SK-N-SH (cell line): ENCODE measurements around the gene MACROD2. TPM values are rescaled to one million over a fixed set of nuclear protein-coding genes. Genes with fewer than 3 reads are reported as not detected.

Source experiments
- CTCF ChIA-PET: fragments of 300-600, 350-600 bp; formaldehyde crosslinking; extraction: SDS; loops from one replicate; lab custom pipeline; 2021; lab: Yijun Ruan, JAX
- POLR2A ChIA-PET: fragments of 350-600 bp; sonication (Branson Sonifier 250); formaldehyde crosslinking; extraction: SDS; loops from one replicate; lab custom pipeline; 2020; ENCODE audit warnings: antibody characterized with exemption, inconsistent platforms; lab: Yijun Ruan, JAX
- DNase-seq: peaks from one replicate; pipeline ENCODE4 v3.0.0; 2012
- H2AFZ ChIP-seq: fragments of 200-600 bp; sonication (generic); 2 replicates; pipeline ENCODE4 v1.8.1; 2016; ENCODE audit warnings: antibody characterized with exemption, mild to moderate bottlenecking, low read depth
- H3F3A ChIP-seq: fragments of 200-600 bp; sonication (generic); replicated peaks from 2 replicates; pipeline ENCODE3; 2016; ENCODE audit warnings: antibody characterized with exemption, mild to moderate bottlenecking; ENCODE audit not compliant: insufficient read depth
- H3K27ac ChIP-seq, 2 experiments: fragments of 200-500 bp in 1 of 2; fragments of 200-600 bp in 1 of 2; sonication (Bioruptor generic) in 1 of 2; sonication (generic), shearing (Covaris generic) in 1 of 2; 2 replicates each; pipeline versions ENCODE4 v1.5.1 to v1.6.1; 2014 to 2016; ENCODE audit warnings: low read depth in 2 of 2, inconsistent platforms in 1 of 2, low read length in 1 of 2, mild to moderate bottlenecking in 1 of 2, mixed read lengths in 1 of 2
- H3K27me3 ChIP-seq: fragments of 200-600 bp; sonication (generic), shearing (Covaris generic); 2 replicates; pipeline ENCODE4 v1.6.1; 2016; ENCODE audit warnings: mixed run types; ENCODE audit not compliant: insufficient read depth
- H3K36me3 ChIP-seq, 2 experiments: fragments of 200-500 bp in 1 of 2; fragments of 200-600 bp in 1 of 2; sonication (Bioruptor generic) in 1 of 2; sonication (generic) in 1 of 2; replicated peaks in 1 of 2; 2 replicates each; pipeline versions ENCODE3 to v1.5.1; 2014 to 2016; ENCODE audit warnings: low read length in 1 of 2, mild to moderate bottlenecking in 1 of 2; ENCODE audit not compliant: insufficient read depth in 2 of 2, control insufficient read depth in 1 of 2
- H3K4me1 ChIP-seq, 2 experiments: fragments of 200-500 bp in 1 of 2; fragments of 200-600 bp in 1 of 2; sonication (Bioruptor generic) in 1 of 2; sonication (generic), shearing (Covaris generic) in 1 of 2; 2 replicates each; pipeline versions ENCODE4 v1.5.1 to v1.6.1; 2014 to 2016; ENCODE audit warnings: low read depth in 1 of 2, low read length in 1 of 2, mixed run types in 1 of 2; ENCODE audit not compliant: insufficient read depth in 2 of 2, control insufficient read depth in 1 of 2
- H3K4me2 ChIP-seq: fragments of 200-600 bp; sonication (generic), shearing (Covaris generic); 2 replicates; pipeline ENCODE4 v1.6.1; 2017; ENCODE audit warnings: mixed run types
- H3K4me3 ChIP-seq, 2 experiments: fragments of 200-500 bp in 1 of 2; fragments of 200-600 bp in 1 of 2; sonication (Bioruptor generic) in 1 of 2; sonication (generic), shearing (Covaris generic) in 1 of 2; 2 replicates each; pipeline versions ENCODE4 v1.5.1 to v1.8.1; 2014 to 2016; ENCODE audit warnings: low read depth in 2 of 2, inconsistent platforms in 1 of 2, low read length in 1 of 2, mild to moderate bottlenecking in 1 of 2, mixed read lengths in 1 of 2, moderate library complexity in 1 of 2
- H3K79me2 ChIP-seq: fragments of 200-600 bp; sonication (generic); 2 replicates; pipeline ENCODE4 v1.8.1; 2017; ENCODE audit warnings: mild to moderate bottlenecking; ENCODE audit not compliant: insufficient read depth
- H3K9ac ChIP-seq: fragments of 200-600 bp; sonication (generic); 2 replicates; pipeline ENCODE4 v1.6.1; 2017; ENCODE audit warnings: mixed run types
- H3K9me2 ChIP-seq: fragments of 200-600 bp; sonication (generic); 2 replicates; pipeline ENCODE4 v1.6.1; 2017; ENCODE audit warnings: mixed run types
- H3K9me3 ChIP-seq: fragments of 200-600 bp; sonication (generic); 2 replicates; pipeline ENCODE4 v1.6.1; 2017; ENCODE audit warnings: mixed run types, mild to moderate bottlenecking, moderate library complexity
- H4K20me1 ChIP-seq: fragments of 200-600 bp; sonication (generic); 2 replicates; pipeline ENCODE4 v1.6.1; 2017; ENCODE audit warnings: mild to moderate bottlenecking, mixed run types; ENCODE audit not compliant: insufficient read depth
- CHD2 ChIP-seq: fragments of 150-350 bp; IDR thresholded peaks from 2 replicates; pipeline ENCODE4 v1.6.1; 2018; ENCODE audit warnings: low read length; ENCODE audit not compliant: partially characterized antibody
- EP300 ChIP-seq, 2 experiments: IDR thresholded peaks; 2 replicates each; pipeline versions ENCODE4 v1.4.0 to v1.6.1; 2012; ENCODE audit warnings: borderline replicate concordance in 1 of 2, low read depth in 1 of 2, low read length in 1 of 2
- EZH2phosphoT487 ChIP-seq: fragments of 200-600 bp; sonication (generic); IDR thresholded peaks from 2 replicates; pipeline ENCODE4 v1.6.1; 2017; ENCODE audit warnings: low read depth, mixed run types, mild to moderate bottlenecking, antibody characterized with exemption, moderate library complexity, borderline replicate concordance
- FOSL2 ChIP-seq: IDR thresholded peaks from 2 replicates; pipeline ENCODE4 v1.4.0; 2012; ENCODE audit warnings: low read depth, mild to moderate bottlenecking, moderate library complexity, borderline replicate concordance
- FOXM1 ChIP-seq: IDR thresholded peaks from 2 replicates; pipeline ENCODE4 v1.4.0; 2012; ENCODE audit warnings: low read depth, mild to moderate bottlenecking
- GABPA ChIP-seq: IDR thresholded peaks from 2 replicates; pipeline ENCODE4 v1.4.0; 2012; ENCODE audit warnings: low read depth, mild to moderate bottlenecking
- IRF3 ChIP-seq: fragments of 150-350 bp; IDR thresholded peaks from 2 replicates; pipeline ENCODE4 v1.6.1; 2016; ENCODE audit warnings: mild to moderate bottlenecking, low read depth, low read length
- JUND ChIP-seq: IDR thresholded peaks from 2 replicates; pipeline ENCODE4 v1.4.0; 2012
- MAX ChIP-seq: IDR thresholded peaks from 2 replicates; pipeline ENCODE4 v1.4.0; 2012; ENCODE audit warnings: low read depth
- NFIC ChIP-seq: IDR thresholded peaks from 2 replicates; pipeline ENCODE4 v1.4.0; 2012; ENCODE audit warnings: borderline replicate concordance
- NRF1 ChIP-seq: IDR thresholded peaks from 2 replicates; pipeline ENCODE4 v1.6.1; 2012; ENCODE audit warnings: low read depth, mild to moderate bottlenecking, low read length
- PBX3 ChIP-seq: IDR thresholded peaks from 2 replicates; pipeline ENCODE4; 2012
- RFX5 ChIP-seq: IDR thresholded peaks from 2 replicates; pipeline ENCODE4 v1.6.1; 2012; ENCODE audit warnings: mild to moderate bottlenecking, improper control_type of control experiment, low read length
- SIN3A ChIP-seq: IDR thresholded peaks from 2 replicates; pipeline ENCODE4 v1.6.1; 2012; ENCODE audit warnings: low read depth, mild to moderate bottlenecking, low read length, moderate library complexity, borderline replicate concordance
- SMC3 ChIP-seq: IDR thresholded peaks from 2 replicates; pipeline ENCODE4 v1.6.1; 2012; ENCODE audit warnings: low read depth, low read length, improper control_type of control experiment
- TAF1 ChIP-seq: IDR thresholded peaks from 2 replicates; pipeline ENCODE4 v1.6.1; 2012; ENCODE audit warnings: low read depth, mild to moderate bottlenecking, low read length, moderate library complexity, borderline replicate concordance
- TEAD4 ChIP-seq: IDR thresholded peaks from 2 replicates; pipeline ENCODE4 v1.4.0; 2012; ENCODE audit warnings: mild to moderate bottlenecking, borderline replicate concordance; ENCODE audit not compliant: insufficient read depth
- USF2 ChIP-seq: fragments of 150-350 bp; IDR thresholded peaks from 2 replicates; pipeline ENCODE4 v1.6.1; 2017; ENCODE audit warnings: antibody characterized with exemption, low read length, low read depth, borderline replicate concordance
- YY1 ChIP-seq: IDR thresholded peaks from 2 replicates; pipeline ENCODE4 v1.4.0; 2012; ENCODE audit warnings: low read depth, mild to moderate bottlenecking
- WGBS: methylation state at CpG from one replicate; pipeline ENCODE4 v1.1.6; 2017; ENCODE audit warnings: low lambda C conversion rate; 5-methylcytosine and 5-hydroxymethylcytosine counted together
- polyA plus RNA-seq, 3 experiments: library from polyadenylated mRNA; depleted of rRNA; stranded (reverse); fragments of >200 nt; gene quantifications; 2 replicates each; pipeline ENCODE4 v1.2.3, GENCODE V29; 2012

MACROD2 gene
- polyA plus RNA-seq, 1 of the 3 experiments (the other 2 are of a cell fraction), result 0.33 TPM

GRCh38 chr20:14310977-14311627 lies 315.8 kb downstream of the MACROD2 start:
- Histone ChIP-seq H3K79me2 (no peaks in the 10 kb centered on the region), H3K4me2 (no peak overlapping the region), H3K27ac (no peak overlapping the region), H3K27me3 (no peaks in the 10 kb centered on the region), H3K9ac (no peak overlapping the region), H3K4me3 (no peak overlapping the region), H3F3A (no peaks in the 10 kb centered on the region), H3K9me3 (no peaks in the 10 kb centered on the region)
- POLR2A ChIA-PET, result no interaction called here
- TF ChIP-seq IRF3 (no peak), EP300 (IDR thresholded peaks at IDR 0.05; ENCODE audit: borderline replicate concordance in 1 of 2, low read depth in 1 of 2, low read length in 1 of 2) (no peak), TEAD4 (no peak), MAX (no peak), PBX3 (no peak), JUND (no peak), RFX5 (no peak), SIN3A (no peak), FOSL2 (no peak), SMC3 (no peak), YY1 (no peak), USF2 (no peak), FOXM1 (no peak), CHD2 (no peak), EZH2phosphoT487 (no peak), NFIC (no peak), NRF1 (no peak), GABPA (no peak), TAF1 (no peak)
- TF ChIP-seq, all 33 proteins: peak for 0
- no peaks in the 10 kb centered on the region for H4K20me1 ChIP-seq
- no peaks in the 10 kb centered on the region for H3K9me2 ChIP-seq
- CTCF ChIA-PET, result no interaction called here
- 93% methylated on average over 5 of the region's 5 CpGs for WGBS
- H3K36me3 ChIP-seq, result no peaks in the 10 kb centered on the region
- H2AFZ ChIP-seq, result no peak overlapping the region
- no peak for DNase-seq
- no peaks in the 10 kb centered on the region for H3K4me1 ChIP-seq
